ENCODE results near the gene FAM89A.

The FAM89A gene

GRCh38 chr1:231040019-231040799, at the start of gene FAM89A:
Gene FAM89A (minus strand): TSS chr1:231040254. CDS start chr1:231040211, 43 bp downstream.
- peak; percentile 80 for DNase-seq

- DNase-seq = no peak
Observed at GRCh38 chr1:231084353-231084752, 44.3 kb upstream of the FAM89A start.

DNA sequence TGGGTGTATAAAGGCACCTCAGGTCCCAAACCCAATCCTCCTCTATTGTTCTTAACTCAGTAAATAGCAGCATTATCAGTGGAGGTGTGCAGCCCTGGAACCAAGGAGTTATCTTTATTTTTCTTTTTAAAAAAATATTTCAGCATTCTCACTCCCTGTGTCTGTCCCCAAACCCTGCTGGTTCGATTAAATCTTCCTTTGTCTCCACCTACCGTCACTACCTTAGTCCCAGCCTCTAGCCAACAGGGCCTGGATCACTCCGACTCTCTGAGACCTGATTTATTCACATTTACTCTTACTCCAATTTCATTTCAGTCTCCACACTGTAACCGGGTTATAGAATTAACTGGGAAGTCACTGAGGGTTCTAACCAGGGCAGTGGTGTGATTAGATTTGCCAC, 39.1 kb upstream of the FAM89A start:
- DNase-seq = no peak

DNA sequence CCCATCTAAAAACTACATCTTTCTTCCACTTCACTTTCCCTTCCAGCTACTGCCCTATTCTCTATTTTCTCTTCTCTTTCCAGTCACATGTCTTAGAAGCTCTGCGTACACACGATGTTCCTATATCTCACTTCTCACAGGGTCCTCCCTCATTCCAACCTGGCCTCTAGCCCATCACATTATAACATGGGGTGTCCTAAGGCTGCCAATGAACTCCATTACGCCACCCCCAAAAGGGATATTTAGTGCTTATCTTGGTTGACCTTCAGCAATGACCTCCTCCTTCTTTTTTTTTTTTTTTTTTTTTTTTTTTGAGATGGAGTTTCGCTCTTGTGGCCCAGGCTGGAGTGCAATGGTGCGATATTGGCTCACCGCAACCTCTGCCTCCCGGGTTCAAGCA, 38.2 kb upstream of the FAM89A start:
- no peak for DNase-seq

GRCh38 chr1:231076802-231077201, 36.7 kb upstream of the FAM89A start:
- no peak for DNase-seq

DNA sequence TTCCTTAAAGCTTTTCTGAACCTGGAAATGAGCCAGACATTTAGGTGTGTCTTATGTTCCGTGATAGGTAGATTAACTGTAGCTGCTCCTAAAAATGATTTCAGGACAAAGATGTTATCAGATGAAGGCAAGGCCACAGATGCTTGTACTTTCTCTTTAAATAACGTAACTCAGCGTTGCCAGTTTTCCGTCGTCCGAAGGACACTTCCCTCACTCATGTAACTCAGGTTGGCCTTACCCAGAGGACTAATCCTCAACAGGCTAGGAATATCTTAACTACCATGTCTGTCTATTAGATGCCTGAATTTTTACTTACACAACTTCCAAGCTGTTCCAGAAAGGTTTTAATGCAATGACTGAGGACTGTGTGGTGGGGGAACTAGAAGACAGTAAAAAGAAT, 35.4 kb upstream of the FAM89A start:
- no peak for DNase-seq

- no peak for DNase-seq
Observed at GRCh38 chr1:231075020-231075419, 35.0 kb upstream of the FAM89A start.

GRCh38 chr1:231074046-231074445, 34.0 kb upstream of the FAM89A start:
- DNase-seq = no peak

DNA sequence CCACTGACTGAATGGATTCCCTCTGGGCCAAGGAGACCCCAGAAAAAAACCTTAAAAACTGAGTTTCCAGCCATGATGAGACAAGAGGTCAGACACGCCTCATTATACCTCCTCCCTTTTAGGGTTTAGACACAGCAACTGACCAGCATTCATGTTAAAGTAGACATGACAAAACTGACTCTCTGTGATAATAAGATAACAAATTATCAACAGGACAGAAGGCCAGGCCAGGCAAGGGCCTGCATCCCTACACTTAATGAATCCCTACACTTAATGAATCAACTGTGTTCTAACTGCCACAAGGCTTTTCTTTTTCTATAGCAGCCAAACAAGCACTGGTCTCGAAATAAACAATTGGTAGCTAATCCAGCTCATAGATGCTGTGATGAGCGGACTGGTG, 33.3 kb upstream of the FAM89A start:
- no peak for DNase-seq

DNA sequence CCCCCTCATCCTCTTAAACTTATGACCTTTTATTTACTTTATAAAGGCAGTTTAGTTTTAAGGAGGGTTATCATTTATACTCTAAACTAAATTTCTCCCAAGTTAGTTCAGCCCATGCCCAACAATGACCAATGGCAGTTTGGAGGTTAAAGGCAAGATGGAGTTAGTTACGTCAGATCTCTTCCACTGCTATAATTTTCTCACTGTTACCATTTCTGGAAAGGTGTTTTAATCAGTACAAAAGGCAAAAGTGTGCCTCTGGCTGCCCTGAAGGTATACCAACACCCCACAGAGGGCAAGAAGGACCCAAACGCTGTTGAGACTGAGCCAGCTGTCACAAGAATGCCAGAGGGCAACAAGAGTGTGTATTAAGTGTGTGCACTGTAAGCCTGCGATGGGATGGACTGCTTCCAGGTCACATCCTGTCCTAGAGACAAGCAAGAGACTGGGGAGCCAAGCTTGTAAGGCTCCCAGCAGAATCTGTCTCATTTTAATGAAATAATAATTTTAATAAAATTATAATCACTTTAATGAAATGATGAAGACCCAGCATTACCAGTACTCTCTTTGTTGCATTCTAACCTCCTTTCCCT, 32.5 kb upstream of the FAM89A start:
- no peak for DNase-seq

- no peak for DNase-seq
Observed at GRCh38 chr1:231072041-231072440, 32.0 kb upstream of the FAM89A start.

DNA sequence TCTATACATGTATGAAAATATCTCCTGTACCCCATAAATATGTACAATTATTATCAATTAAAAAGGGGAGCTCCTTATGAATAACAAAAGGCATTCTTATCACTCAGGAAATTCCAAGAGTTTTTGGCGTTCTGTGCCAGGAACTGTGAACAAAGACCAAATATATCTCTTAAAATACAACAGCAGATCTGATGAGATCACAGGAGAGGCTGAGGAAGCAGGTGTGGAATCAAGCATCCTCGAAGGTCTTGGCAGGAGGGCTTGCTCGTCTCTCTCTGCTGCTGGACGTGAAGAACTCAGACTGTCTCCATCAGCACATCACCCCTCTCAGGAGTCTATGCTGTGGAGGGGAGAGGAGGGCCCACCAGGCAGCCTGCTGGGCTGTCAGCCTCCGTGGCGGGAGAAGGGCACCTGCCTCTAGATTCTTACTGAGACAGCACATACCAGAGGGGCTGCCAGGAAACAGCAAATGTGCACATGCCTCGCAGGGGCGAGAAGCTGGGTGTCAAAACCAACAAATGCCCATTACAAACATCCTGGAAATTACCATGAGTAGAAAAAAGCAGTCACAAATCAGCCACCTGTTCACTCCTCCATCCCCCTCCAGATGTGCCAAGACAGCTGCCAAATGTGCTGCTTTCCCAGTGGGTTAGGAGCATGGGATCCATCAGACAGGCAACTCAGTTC, 30.8 kb upstream of the FAM89A start:
- peak; percentile 69 for DNase-seq

GRCh38 chr1:231069333-231069732, 29.3 kb upstream of the FAM89A start:
- DNase-seq = no peak

DNA sequence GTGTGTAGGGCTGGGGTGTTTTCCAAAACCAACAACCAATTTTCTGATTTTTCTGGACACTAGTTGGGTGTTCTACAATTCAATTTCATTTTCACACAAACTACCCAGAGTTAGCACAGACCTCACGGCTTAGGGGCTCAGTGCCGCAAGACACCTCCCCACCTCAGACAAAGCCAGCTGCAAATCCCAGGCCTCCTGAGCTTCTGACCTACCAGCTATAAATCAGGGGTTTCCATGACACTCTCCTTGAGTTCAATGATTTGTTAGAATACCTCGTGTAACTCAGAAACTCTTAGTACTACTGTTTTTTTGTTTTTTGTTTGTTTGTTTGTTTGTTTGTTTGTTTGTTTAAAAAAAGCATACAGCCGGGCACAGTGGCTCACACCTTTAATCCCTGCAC, 28.7 kb upstream of the FAM89A start:
- DNase-seq = no peak

GRCh38 chr1:231065510-231066241, 25.6 kb upstream of the FAM89A start:
- no peak for DNase-seq

DNA sequence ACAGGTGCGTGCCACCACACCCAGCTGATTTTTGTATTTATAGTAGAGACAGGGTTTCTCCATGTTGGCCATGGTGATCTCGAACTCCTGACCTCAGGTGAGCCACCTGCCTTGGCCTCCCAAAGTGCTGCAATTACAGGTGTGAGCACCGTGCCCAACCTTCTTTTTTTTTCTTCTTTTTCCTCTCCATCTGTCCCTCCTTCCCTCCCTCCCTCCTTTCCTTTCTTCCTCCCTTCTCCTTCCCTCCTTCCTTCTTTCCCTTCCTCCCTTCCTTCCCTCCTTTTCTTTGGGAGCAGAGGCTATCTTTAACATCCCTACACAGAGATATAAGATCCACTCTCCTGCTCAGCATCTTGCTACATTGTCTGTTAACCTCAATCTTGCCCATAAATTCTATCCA, 24.4 kb upstream of the FAM89A start:
- DNase-seq = no peak

GRCh38 chr1:231063331-231063730, 23.3 kb upstream of the FAM89A start:
- DNase-seq = no peak

DNA sequence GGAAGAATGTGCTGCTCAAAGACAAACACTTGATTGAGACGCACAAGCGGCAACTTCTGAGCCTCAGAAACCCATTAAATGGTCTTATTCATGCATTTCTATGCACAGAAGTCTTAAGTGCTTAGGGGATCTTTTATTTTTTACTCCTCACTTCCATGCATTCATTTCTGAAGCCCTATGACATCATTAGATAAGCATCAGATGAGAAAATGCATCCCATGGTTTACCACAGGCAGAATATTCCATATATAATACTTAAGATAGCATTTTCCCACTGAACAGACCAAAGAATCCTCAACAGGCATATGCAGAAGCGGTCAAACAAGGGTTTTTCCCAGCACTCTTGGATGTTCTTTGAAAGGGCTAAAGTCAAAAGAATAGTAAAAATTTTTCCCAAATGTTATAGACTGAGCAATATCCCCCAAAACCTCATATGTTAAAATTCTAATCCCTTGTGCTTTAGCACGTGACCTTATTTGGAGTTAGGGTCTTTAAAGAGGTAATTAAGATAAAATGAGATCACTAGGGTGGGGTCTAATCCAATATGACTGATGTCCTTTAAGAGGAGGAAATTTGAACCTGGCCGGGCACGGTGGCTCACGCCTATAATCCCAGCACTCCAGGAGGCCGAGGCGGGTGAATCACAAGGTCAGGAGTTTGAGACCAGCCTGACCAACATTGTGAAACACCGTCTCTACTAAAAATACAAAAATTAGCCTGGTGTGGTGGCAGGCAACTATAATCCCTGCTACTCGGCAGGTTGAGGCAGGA, 22.6 kb upstream of the FAM89A start:
- no peak for DNase-seq

GRCh38 chr1:231059566-231060193, 19.6 kb upstream of the FAM89A start:
- DNase-seq = no peak

- DNase-seq = no peak
Observed at GRCh38 chr1:231058416-231059109, 18.5 kb upstream of the FAM89A start.

GRCh38 chr1:231057410-231057809, 17.4 kb upstream of the FAM89A start:
- DNase-seq = no peak

Measured in right hindlimb (tissue), 1 donor.